Mesodermal cell (in vitro differentiated cells): Measurements from ENCODE around the gene PMP22.
A peak's percentile ranks its signal among the peaks of the same experiment; 100 is the strongest.

Experiments used
- H3K27ac ChIP-seq: 2 replicates; pipeline ENCODE4 v1.7.0; 2013; ENCODE audit warnings: mild to moderate bottlenecking, low read depth, low read length, moderate library complexity; ENCODE audit not compliant: severe bottlenecking
- H3K36me3 ChIP-seq: 2 replicates; pipeline ENCODE4 v1.7.1; 2013; ENCODE audit warnings: mild to moderate bottlenecking, low read length, moderate library complexity; ENCODE audit not compliant: control insufficient read depth, insufficient read depth
- H3K4me1 ChIP-seq: one replicate; pipeline ENCODE4 v1.7.1; 2013; ENCODE audit warnings: mild to moderate bottlenecking, low read length; ENCODE audit not compliant: insufficient read depth, control insufficient read depth, poor library complexity, severe bottlenecking
- H3K4me3 ChIP-seq: 2 replicates; pipeline ENCODE4 v1.7.0; 2013; ENCODE audit warnings: low read length, control low read depth, mild to moderate bottlenecking; ENCODE audit not compliant: insufficient read depth, poor library complexity, severe bottlenecking; ENCODE audit errors: extremely low read depth
- H3K9me3 ChIP-seq: 2 replicates; pipeline ENCODE4 v1.7.1; 2013; ENCODE audit warnings: mild to moderate bottlenecking, low read length, moderate library complexity; ENCODE audit not compliant: control insufficient read depth
- WGBS, 2 experiments: methylation state at CpG; one replicate each; pipeline ENCODE4 v1.1.5; 2013; ENCODE audit warnings: missing lambda C conversion rate in 2 of 2; ENCODE audit not compliant: insufficient coverage in 2 of 2; 5-methylcytosine and 5-hydroxymethylcytosine counted together

The PMP22 gene

DNA sequence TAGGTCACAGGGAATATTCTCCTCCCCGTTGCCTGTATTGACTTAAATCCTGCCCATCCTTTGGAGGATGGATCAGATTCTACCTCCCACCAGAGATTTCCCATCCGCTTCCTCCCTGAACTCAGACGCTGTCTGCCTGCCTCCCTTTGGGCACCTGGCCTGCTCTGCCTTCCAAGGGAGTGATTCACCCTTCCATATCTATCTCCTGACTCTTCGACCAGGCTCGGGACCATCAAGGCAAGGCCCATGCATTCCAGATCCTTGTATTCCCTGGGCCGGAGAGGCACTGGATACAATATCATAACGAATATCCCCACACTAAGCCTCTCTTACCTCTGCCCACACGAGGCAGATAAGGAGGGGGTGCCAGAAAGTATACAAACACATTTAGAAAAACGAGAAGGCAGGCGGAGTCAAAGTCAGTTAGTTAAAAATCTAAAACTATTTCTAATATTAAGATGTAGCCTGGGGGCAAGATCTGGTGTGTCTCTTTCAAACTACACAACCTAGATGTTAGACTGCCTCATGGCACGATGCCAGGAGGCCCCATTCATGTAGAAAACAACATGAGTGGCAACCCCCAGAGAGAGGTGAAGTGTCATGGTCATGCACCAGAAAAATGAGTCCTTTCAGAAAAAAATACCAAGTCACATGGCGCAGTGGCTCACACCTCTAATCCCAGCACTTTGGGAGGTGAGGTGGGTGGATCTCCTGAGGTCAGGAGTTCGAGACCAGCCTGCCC is 9.2 kb downstream of the PMP22 start:
- Histone ChIP-seq H3K27ac (no peak overlapping the region), H3K9me3 (no peaks in the 10 kb centered on the region), H3K4me1 (peaks cover 50% of the 10 kb centered on the region), H3K4me3 (no peak overlapping the region), H3K36me3 (peaks cover 94% of the 10 kb centered on the region)
- 92 to 99% methylated on average over 4 to 6 of the region's 13 CpGs for WGBS, 2 experiments

DNA sequence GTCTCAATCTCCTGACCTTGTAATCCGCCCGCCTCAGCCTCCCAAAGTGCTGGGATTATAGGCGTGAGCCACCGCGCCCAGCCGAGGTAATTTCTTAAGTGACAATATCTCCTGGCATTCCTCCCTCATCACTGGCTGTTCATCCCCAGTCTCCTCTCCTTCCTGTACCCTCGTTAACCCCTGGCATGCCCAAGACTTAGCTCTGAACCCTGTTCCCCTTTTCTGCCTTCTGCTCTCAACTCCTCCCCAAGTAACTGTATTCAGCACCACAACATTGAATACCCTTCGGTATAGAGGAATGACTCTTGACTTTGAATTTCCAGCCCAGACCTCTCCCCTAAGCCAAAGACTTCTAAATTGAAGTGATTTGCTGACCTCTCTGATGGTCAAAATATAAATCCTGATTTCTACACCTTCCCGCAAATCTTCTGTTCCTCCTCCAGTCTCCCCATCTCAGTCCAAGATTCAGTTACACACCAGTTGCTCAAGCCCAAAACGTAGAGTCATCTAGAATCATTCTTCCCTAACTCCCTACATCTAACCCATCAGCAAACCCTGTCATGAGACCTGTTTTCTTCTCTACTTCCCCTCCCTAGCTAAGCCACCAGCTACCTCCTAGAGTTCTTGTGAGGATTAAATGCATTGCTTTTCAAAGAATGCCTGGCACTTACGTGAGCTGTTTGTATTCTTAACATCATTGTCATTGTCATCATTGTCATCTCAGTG is 14.8 kb downstream of the PMP22 start:
- Histone ChIP-seq H3K36me3 (peaks cover 90% of the 10 kb centered on the region), H3K4me3 (no peak overlapping the region), H3K9me3 (no peaks in the 10 kb centered on the region), H3K27ac (no peak overlapping the region), H3K4me1 (peaks cover 22% of the 10 kb centered on the region)
- WGBS, 2 experiments = 94 to 99% methylated on average over 10 of the region's 11 CpGs

DNA sequence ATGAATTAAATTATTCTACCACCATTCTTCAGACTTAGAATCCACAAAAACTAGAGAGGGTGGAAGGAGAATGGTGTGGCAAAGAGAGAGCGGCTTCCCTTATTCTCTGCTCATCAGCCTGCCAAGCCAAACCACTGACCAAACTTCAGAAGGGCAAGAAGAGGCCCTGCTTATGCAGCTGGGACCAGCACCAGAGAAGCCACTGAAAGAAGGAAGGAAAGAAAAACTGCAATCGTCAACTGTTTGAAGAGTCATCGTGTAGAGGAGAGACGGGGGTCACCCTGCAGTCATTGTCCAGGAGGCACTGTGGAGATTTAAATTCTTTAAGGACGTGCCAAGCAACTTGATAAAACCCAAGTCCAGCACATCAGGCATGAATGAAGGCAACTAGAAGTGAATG is 15.6 kb downstream of the PMP22 start:
- H3K4me1 ChIP-seq = peaks cover 22% of the 10 kb centered on the region
- WGBS, 2 experiments = 80 to 86% methylated on average over 4 of the region's 5 CpGs

DNA sequence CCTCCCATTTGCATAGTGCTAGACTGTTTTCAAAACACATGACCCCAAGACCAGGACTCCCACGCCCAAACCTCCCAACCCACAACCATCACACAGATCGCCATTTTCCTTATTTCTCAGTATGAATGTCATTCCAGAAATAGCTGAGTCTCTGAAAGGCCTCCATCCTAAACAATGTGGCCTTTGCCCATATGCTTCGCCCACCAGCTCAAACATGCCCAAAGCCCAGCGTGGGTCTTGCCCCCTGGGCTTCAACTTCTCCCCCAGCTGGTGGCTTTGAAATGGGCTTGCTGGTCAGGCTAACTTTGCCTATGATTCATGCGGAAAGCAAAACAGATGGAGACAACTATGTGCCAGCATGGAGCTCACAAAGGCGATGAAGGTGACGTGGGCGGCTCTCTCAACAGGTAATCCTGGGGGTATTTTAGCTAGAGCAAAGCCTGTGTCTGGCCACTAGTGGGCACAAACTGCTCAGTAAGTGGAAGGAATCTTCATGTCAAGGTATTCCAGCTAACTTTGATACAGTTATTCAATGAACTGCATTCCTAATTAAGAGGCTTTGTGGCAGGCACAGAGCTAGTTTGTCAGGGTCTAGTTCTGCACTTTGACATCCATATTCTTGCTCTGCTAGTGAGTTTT is 17.1 kb downstream of the PMP22 start:
- Histone ChIP-seq H3K9me3 (no peaks in the 10 kb centered on the region), H3K36me3 (peaks cover 81% of the 10 kb centered on the region), H3K4me3 (no peak overlapping the region), H3K27ac (no peak overlapping the region), H3K4me1 (peaks cover 12% of the 10 kb centered on the region)
- 95 to 96% methylated on average over 8 of the region's 8 CpGs for WGBS, 2 experiments

More for the DNA sequence above, 15.6 kb downstream of the PMP22 start:
- H3K9me3 ChIP-seq = no peaks in the 10 kb centered on the region
- H3K4me3 ChIP-seq = no peak overlapping the region
- H3K27ac ChIP-seq = no peak overlapping the region
- peaks cover 91% of the 10 kb centered on the region for H3K36me3 ChIP-seq

DNA sequence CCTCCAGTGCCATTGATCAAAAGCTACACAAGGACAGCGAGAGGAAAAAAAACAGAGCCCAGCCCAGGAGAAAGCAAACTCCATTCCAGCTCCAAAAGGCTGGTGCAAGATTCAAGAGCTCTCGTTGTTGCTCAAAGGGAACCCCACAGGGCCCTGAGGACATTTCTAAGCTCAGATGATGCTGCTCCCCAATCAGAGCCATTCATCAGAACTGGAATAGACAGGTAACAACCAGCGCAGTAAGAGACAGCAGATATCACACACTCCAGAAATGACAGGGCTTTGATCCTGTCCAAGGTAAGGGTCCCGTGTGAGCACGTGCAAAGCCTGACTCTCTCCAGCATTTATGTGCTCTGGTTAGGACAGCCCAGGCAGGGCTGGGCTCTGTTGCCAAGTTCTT is 20.1 kb downstream of the PMP22 start:
- H3K36me3 ChIP-seq = peaks cover 70% of the 10 kb centered on the region

DNA sequence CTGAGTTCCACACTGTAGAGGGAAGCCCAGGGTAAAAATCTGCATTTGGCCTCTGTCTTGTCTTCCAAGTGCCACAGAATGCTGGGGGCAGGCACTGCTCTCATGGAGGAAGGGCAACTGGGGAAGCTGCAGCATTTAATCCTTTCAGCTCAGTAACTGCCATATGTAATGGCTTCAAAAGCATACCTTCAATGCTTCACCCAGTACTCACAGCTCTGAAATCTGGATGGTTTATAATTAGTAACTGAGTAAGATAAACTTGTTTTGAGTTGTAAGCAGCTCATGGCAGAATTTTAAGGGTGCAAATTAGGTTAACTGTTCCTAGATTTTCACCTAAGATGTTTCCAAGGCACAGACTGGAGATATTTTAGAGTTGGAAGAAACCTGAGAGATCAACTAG is 24.5 kb downstream of the PMP22 start:
- H3K4me3 ChIP-seq = no peak overlapping the region
- peaks cover 28% of the 10 kb centered on the region for H3K4me1 ChIP-seq
- peaks cover 75% of the 10 kb centered on the region for H3K36me3 ChIP-seq
- H3K27ac ChIP-seq = peak overlapping the region; percentile 20
- H3K9me3 ChIP-seq = no peaks in the 10 kb centered on the region

More for the DNA sequence above, 20.1 kb downstream of the PMP22 start:
- Histone ChIP-seq H3K4me1 (peaks cover 23% of the 10 kb centered on the region), H3K4me3 (no peak overlapping the region), H3K9me3 (no peaks in the 10 kb centered on the region), H3K27ac (no peak overlapping the region)
- 84 to 92% methylated on average over 4 to 5 of the region's 5 CpGs for WGBS, 2 experiments

DNA sequence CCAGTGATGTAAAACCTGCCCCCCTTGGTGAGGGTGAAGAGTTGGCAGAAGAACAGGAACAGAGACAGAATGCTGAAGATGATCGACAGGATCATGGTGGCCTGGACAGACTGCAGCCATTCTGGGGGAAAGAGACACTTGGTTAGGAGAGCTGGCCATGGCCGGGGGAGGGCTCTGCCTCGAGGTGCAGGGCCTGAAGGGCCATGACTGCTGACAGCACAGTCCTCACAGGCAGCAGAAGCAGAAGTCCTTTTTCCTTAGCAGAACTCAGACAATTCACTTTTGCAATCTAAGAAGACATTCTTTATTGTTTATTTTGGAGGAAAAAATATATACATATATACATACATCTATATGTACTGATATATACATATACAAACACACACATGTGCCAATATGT is 25.6 kb downstream of the PMP22 start:
- H3K9me3 ChIP-seq = no peaks in the 10 kb centered on the region
- H3K27ac ChIP-seq = no peak overlapping the region
- 90% methylated on average over 2 to 3 of the region's 3 CpGs for WGBS, 2 experiments
- peaks cover 76% of the 10 kb centered on the region for H3K36me3 ChIP-seq
- H3K4me3 ChIP-seq = no peak overlapping the region
- peaks cover 28% of the 10 kb centered on the region for H3K4me1 ChIP-seq

DNA sequence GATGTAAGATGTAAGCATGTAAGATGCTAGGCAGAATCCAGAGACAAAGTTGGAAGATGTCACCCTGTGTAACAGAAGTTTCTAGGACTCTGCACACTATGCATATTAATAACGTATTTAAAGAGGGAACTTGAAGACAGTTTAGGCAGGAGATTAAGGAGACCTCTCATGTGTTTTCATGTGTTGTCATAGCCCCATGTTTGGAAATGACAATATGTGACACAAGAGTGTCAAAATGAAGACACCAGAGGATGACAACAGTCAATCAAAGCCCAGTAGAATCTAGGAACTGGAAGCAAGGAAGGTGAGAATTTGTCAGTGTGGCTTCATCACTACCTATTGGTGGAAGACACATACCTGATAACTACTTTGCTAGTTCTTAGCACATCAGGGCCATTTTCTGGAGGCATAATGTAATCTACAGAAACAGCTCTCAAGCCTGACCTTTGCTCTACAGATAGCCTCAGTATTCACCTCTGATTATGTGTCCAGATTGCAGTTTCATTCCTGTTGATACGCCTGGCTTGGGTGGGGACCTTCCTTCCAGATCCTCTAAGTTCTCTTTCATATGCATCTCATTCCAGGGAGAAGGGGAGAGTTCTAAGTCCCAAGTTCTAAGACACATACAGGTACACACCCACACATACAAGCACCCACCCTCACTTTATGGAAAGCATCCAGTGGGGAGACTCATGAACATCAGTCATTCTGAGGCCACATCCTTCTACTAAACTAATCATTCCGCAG is 26.3 kb downstream of the PMP22 start:
- Histone ChIP-seq H3K4me1 (peaks cover 28% of the 10 kb centered on the region), H3K27ac (no peak overlapping the region), H3K4me3 (no peak overlapping the region), H3K36me3 (peaks cover 77% of the 10 kb centered on the region), H3K9me3 (no peaks in the 10 kb centered on the region)
- 83 to 100% methylated on average over 1 of the region's 3 CpGs for WGBS, 2 experiments

DNA sequence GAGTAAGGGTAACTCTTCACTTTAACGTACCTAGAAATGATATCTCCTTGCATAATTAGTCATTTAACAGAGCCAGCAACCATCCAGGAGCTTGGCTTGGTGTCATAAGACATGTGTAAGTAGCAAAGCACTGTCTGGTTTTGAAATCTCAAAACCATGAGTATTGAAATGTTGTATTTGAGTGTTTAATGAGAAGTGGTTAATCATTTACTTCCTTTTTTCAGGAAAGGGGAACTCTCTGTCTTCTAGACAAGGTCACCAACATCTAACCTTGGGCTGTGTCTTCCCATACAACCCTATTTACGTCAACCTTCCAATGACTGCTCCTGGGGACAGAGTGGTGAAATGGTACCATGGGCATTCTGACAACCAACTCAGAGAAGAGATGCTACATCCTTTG is 27.1 kb downstream of the PMP22 start:
- Histone ChIP-seq H3K36me3 (peaks cover 85% of the 10 kb centered on the region), H3K27ac (no peak overlapping the region), H3K9me3 (no peaks in the 10 kb centered on the region), H3K4me1 (peaks cover 34% of the 10 kb centered on the region), H3K4me3 (no peak overlapping the region)
- 100% methylated on average over 1 of the region's 2 CpGs; no CpG with 5 or more reads in 1 of the 2 experiments for WGBS, 2 experiments

DNA sequence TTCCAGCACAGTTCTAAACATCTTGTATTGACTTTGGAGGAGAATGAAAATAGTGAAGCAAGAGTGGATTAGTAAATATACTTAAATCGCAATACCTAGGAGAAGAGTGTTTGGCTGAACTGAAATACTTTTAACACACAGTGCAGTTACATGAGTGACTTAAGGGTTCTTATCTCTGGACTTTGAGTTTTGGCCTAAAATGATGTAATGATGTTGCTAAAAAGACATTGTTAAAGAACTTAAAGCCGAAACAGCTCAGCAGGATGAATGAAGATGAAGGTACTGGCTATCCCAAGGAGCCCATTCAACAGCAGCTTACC is 28.1 kb downstream of the PMP22 start:
- no peaks in the 10 kb centered on the region for H3K9me3 ChIP-seq
- WGBS, 2 experiments = 100% methylated on average over 1 of the region's 2 CpGs; no CpG with 5 or more reads in 1 of the 2 experiments
- H3K27ac ChIP-seq = peak overlapping the region; percentile 38
- H3K36me3 ChIP-seq = peaks cover 94% of the 10 kb centered on the region
- H3K4me1 ChIP-seq = peaks cover 36% of the 10 kb centered on the region
- no peak overlapping the region for H3K4me3 ChIP-seq
